SU-DHL-6 (cell line): ENCODE results near the gene UPB1.

Source experiments
- CTCF ChIP-seq: fragments of 200-600 bp; sonication (generic); IDR thresholded peaks from one replicate; pipeline ENCODE4 v1.5.1; 2017; ENCODE audit warnings: antibody characterized with exemption, mild to moderate bottlenecking, low read length, moderate library complexity; ENCODE audit not compliant: insufficient read depth, poor library complexity, severe bottlenecking
- EZH2phosphoT487 ChIP-seq: fragments of 200-600 bp; sonication (generic), shearing (Covaris generic); conservative IDR thresholded peaks from 2 replicates; pipeline ENCODE4 v1.6.1; 2018; ENCODE audit warnings: mild to moderate bottlenecking, antibody characterized with exemption, low read length, moderate library complexity, mixed read lengths

GRCh38 chr22:24523873-24524272 is 28.7 kb downstream of the UPB1 start:
- no peak for TF ChIP-seq CTCF
- no peak for TF ChIP-seq EZH2phosphoT487
